GM12878 (cell line): ENCODE measurements around the gene FLT1. TPM values are rescaled to one million over a fixed set of nuclear protein-coding genes. Genes with fewer than 3 reads are reported as not detected.

Experiments
- ATAC-seq: fragments of 200-7000 bp; cut with Tn5 transposase; 3 replicates; pipeline ENCODE4 v1.9.1; 2020; ENCODE audit warnings: mild to moderate bottlenecking, moderate library complexity
- BruUV-seq: library from RNA; stranded (reverse); fragments of 400-500 nt; replicated peaks from 2 replicates; lab custom pipeline; 2021; lab: Mats Ljungman, UMichigan
- CTCF ChIA-PET: fragments of 300-600 bp; sonication (Branson Sonifier 250); formaldehyde crosslinking; extraction: SDS; loops from one replicate; lab custom pipeline; 2021; ENCODE audit warnings: inconsistent platforms; lab: Yijun Ruan, JAX
- POLR2A ChIA-PET: fragments of 350-600 bp; formaldehyde crosslinking; extraction: SDS; loops from one replicate; lab custom pipeline; 2021; ENCODE audit warnings: inconsistent platforms; lab: Charles Lee
- RAD21 ChIA-PET: fragments of 300-600 bp; sonication (Branson Sonifier 250); formaldehyde crosslinking; loops from one replicate; lab custom pipeline; 2023; ENCODE audit warnings: antibody characterized with exemption; ENCODE audit not compliant: unreplicated experiment; lab: Charles Lee
- SMC1A ChIA-PET: fragments of 300-600 bp; sonication (Branson Sonifier 250); formaldehyde crosslinking; loops from one replicate; lab custom pipeline; 2023; ENCODE audit not compliant: unreplicated experiment, uncharacterized antibody; lab: Charles Lee
- DNase-seq: peaks from one replicate; pipeline ENCODE4 v3.0.0-alpha.2; 2011; ENCODE audit warnings: low read depth, low spot score
- FAIRE-seq: peaks from 3 replicates; lab custom pipeline; 2011; peaks lifted over from hg19 to GRCh38; lab: Jason Lieb, UNC
- H2AFZ ChIP-seq: 2 replicates; pipeline ENCODE4 v1.6.0; 2011; ENCODE audit warnings: low read depth, low read length, control low read depth; ENCODE audit not compliant: control insufficient read depth
- H3K27ac ChIP-seq: 2 replicates; pipeline ENCODE4 v1.5.1; 2011; ENCODE audit warnings: control low read depth; ENCODE audit not compliant: control insufficient read depth, insufficient read depth
- H3K27me3 ChIP-seq, 2 experiments: replicated peaks in 1 of 2; 2 replicates each; pipeline versions ENCODE4 v1.6.0 to v1.6.1; 2011; ENCODE audit warnings: low read length in 1 of 2; ENCODE audit not compliant: control insufficient read depth in 2 of 2, insufficient read depth in 2 of 2
- H3K36me3 ChIP-seq, 2 experiments: 2 replicates each; pipeline ENCODE4 v1.5.1; 2011; ENCODE audit warnings: low read length in 1 of 2; ENCODE audit not compliant: control insufficient read depth in 2 of 2, insufficient read depth in 2 of 2
- H3K4me1 ChIP-seq: 2 replicates; pipeline ENCODE4 v1.6.1; 2011; ENCODE audit warnings: mild to moderate bottlenecking, low read length, moderate library complexity, mixed read lengths; ENCODE audit not compliant: control insufficient read depth, insufficient read depth
- H3K4me2 ChIP-seq: 2 replicates; pipeline ENCODE4 v1.6.0; 2011; ENCODE audit warnings: control low read depth; ENCODE audit not compliant: control insufficient read depth, insufficient read depth
- H3K4me3 ChIP-seq: fragments of 200-600 bp; sonication (generic); 2 replicates; pipeline ENCODE4 v1.5.1; 2016
- H3K79me2 ChIP-seq: 2 replicates; pipeline ENCODE4 v1.6.0; 2011; ENCODE audit warnings: low read length; ENCODE audit not compliant: control insufficient read depth, insufficient read depth
- H3K9ac ChIP-seq: 2 replicates; pipeline ENCODE4 v1.8.0; 2011; ENCODE audit warnings: low read length, control low read depth, mixed read lengths; ENCODE audit not compliant: control insufficient read depth, insufficient read depth
- H3K9me3 ChIP-seq: replicated peaks from 3 replicates; pipeline ENCODE4 v1.5.1; 2011; ENCODE audit warnings: mild to moderate bottlenecking, low read length; ENCODE audit not compliant: control insufficient read depth, insufficient read depth
- H4K20me1 ChIP-seq: 2 replicates; pipeline ENCODE4 v1.6.0; 2011; ENCODE audit not compliant: control insufficient read depth, insufficient read depth
- FOXK2 ChIP-seq: fragments of 450-650 bp; IDR thresholded peaks from 2 replicates; pipeline ENCODE4 v1.6.1; 2017; ENCODE audit warnings: mild to moderate bottlenecking, moderate library complexity
- NFYB ChIP-seq: IDR thresholded peaks from 2 replicates; pipeline ENCODE4 v1.6.1; 2011; ENCODE audit warnings: low read depth, mild to moderate bottlenecking, low read length, improper control_type of control experiment, moderate library complexity; ENCODE audit not compliant: insufficient read depth
- POLR2AphosphoS2 ChIP-seq: IDR thresholded peaks from 2 replicates; pipeline ENCODE4 v1.6.1; 2011; ENCODE audit warnings: low read depth, mild to moderate bottlenecking, low read length, improper control_type of control experiment, moderate library complexity
- SUPT20H ChIP-seq: IDR thresholded peaks from 2 replicates; pipeline ENCODE4 v1.6.1; 2011; ENCODE audit warnings: low read depth, mild to moderate bottlenecking, low read length, moderate library complexity, borderline replicate concordance; ENCODE audit not compliant: control insufficient read depth
- TCF12 ChIP-seq: IDR thresholded peaks from 2 replicates; pipeline ENCODE4 v1.6.1; 2011; ENCODE audit warnings: low read depth, mild to moderate bottlenecking, low read length
- ZZZ3 ChIP-seq: IDR thresholded peaks from 2 replicates; pipeline ENCODE4 v1.6.1; 2011; ENCODE audit warnings: low read depth; ENCODE audit not compliant: control insufficient read depth, insufficient read length
- WGBS: methylation state at CpG from one replicate; pipeline ENCODE4 v1.1.6; 2016; ENCODE audit warnings: low lambda C conversion rate; ENCODE audit not compliant: insufficient replicate concordance, insufficient coverage; ENCODE audit errors: missing lambda C conversion rate; 5-methylcytosine and 5-hydroxymethylcytosine counted together
- in situ Hi-C: fragments of 300-500 bp; cut with MboI; formaldehyde crosslinking; loops from 9 replicates; pipeline ENCODE4 v1.14.3; 2018; ENCODE audit warnings: mixed read lengths
- intact Hi-C: fragments of 100-400 bp; cut with micrococcal nuclease; formaldehyde crosslinking; loops from one replicate; pipeline ENCODE4 v1.14.2; 2022; ENCODE audit not compliant: unreplicated experiment
- polyA plus RNA-seq, 11 experiments: library from polyadenylated mRNA; depleted of rRNA in 4 of 11; unstranded in 6 of 11; stranded (reverse) in 5 of 11; fragments of >200 nt; fragmentation: Nextera tagmentation in 4 of 11; fragmentation: Illumina TruSeq in 1 of 11; extraction: Ambion mirVana in 4 of 11; extraction: Trizol in 1 of 11; gene quantifications; 1 replicate in 1 of 11; 2 replicates in 10 of 11; pipeline versions ENCODE4 v1.2.1 to v1.2.3, GENCODE V29; 2011 to 2016; ENCODE audit warnings: inconsistent platforms in 2 of 11, missing spikeins in 2 of 11, low read depth in 1 of 11
- total RNA-seq, 4 experiments: library from RNA; depleted of rRNA in 3 of 4; stranded (reverse); fragments of >200 nt in 3 of 4; fragmentation: Illumina TruSeq in 1 of 4; extraction: Trizol in 1 of 4; gene quantifications; 2 replicates each; pipeline versions ENCODE4 v1.2.1 to v1.2.3, GENCODE V29; 2013 to 2021
- TF ChIP-seq, protein P1 (sequence below): IDR thresholded peaks from 2 replicates; pipeline ENCODE4 v1.6.1; 2012; ENCODE audit warnings: improper control_type of control experiment, low read depth, low read length; ENCODE audit not compliant: insufficient replicate concordance
- TF ChIP-seq, protein P2 (sequence below): fragments of 450-650 bp; IDR thresholded peaks from 2 replicates; pipeline ENCODE4 v1.6.1; 2016; ENCODE audit warnings: mild to moderate bottlenecking, moderate library complexity, borderline replicate concordance

FLT1 gene
- total and polyA plus RNA-seq, 10 of the 15 experiments (the other 5 are each of a cell fraction or from before 2014, with no cell fraction given): 0.55 to 5.6 (median 0.84) TPM

DNA sequence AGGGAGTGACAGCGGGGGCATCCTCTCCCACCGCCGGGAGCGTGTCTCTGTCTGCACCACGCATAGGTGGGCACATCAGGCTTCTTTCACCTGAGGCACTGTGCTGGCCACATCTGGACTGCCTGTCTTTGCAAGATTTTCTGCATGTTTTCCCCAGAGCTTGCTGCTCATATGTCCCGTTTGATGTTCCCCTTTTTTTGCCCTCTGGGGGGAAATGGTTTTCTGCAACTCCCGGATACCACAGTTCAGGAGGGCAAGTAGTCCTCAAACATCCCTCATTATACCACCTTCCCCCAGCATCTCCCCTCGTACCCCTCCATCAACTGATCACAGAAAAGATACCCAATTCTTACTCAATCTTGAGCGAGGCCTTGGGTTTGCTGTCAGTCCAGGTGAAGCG, 188.6 kb downstream of the FLT1 start:
- H3K9me3 ChIP-seq: no peaks in the 10 kb centered on the region
- ChIA-PET RAD21 (no interaction called here), SMC1A (no interaction called here), POLR2A (interaction anchor here (0.5 kb wide), 1 partner anchor 182 kb away, joined by 3 read pairs; no protein-coding TSS in a partner anchor), CTCF (interaction anchor here (1.3 kb wide), 1 partner anchor 13 kb away, joined by 5 read pairs; no protein-coding TSS in a partner anchor)
- no peak overlapping the region for H3K4me3 ChIP-seq
- no peaks in the 10 kb centered on the region for H3K27me3 ChIP-seq
- H3K79me2 ChIP-seq: no peaks in the 10 kb centered on the region
- no peak overlapping the region for H3K4me2 ChIP-seq
- DNase-seq (no peak), ATAC-seq (no peak), FAIRE-seq (no peak)
- 57% methylated on average over 10 of the region's 10 CpGs for WGBS
- H3K9ac ChIP-seq: no peak overlapping the region
- no peaks in the 10 kb centered on the region for H3K4me1 ChIP-seq
- H3K27ac ChIP-seq: no peak overlapping the region
- TF ChIP-seq SUPT20H: no peak
- TF ChIP-seq FOXK2: no peak
- TF ChIP-seq POLR2AphosphoS2: no peak
- TF ChIP-seq, protein P1, sequence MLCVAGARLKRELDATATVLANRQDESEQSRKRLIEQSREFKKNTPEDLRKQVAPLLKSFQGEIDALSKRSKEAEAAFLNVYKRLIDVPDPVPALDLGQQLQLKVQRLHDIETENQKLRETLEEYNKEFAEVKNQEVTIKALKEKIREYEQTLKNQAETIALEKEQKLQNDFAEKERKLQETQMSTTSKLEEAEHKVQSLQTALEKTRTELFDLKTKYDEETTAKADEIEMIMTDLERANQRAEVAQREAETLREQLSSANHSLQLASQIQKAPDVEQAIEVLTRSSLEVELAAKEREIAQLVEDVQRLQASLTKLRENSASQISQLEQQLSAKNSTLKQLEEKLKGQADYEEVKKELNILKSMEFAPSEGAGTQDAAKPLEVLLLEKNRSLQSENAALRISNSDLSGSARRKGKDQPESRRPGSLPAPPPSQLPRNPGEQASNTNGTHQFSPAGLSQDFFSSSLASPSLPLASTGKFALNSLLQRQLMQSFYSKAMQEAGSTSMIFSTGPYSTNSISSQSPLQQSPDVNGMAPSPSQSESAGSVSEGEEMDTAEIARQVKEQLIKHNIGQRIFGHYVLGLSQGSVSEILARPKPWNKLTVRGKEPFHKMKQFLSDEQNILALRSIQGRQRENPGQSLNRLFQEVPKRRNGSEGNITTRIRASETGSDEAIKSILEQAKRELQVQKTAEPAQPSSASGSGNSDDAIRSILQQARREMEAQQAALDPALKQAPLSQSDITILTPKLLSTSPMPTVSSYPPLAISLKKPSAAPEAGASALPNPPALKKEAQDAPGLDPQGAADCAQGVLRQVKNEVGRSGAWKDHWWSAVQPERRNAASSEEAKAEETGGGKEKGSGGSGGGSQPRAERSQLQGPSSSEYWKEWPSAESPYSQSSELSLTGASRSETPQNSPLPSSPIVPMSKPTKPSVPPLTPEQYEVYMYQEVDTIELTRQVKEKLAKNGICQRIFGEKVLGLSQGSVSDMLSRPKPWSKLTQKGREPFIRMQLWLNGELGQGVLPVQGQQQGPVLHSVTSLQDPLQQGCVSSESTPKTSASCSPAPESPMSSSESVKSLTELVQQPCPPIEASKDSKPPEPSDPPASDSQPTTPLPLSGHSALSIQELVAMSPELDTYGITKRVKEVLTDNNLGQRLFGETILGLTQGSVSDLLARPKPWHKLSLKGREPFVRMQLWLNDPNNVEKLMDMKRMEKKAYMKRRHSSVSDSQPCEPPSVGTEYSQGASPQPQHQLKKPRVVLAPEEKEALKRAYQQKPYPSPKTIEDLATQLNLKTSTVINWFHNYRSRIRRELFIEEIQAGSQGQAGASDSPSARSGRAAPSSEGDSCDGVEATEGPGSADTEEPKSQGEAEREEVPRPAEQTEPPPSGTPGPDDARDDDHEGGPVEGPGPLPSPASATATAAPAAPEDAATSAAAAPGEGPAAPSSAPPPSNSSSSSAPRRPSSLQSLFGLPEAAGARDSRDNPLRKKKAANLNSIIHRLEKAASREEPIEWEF: no peak
- TF ChIP-seq ZZZ3: no peak
- TF ChIP-seq, protein P2, sequence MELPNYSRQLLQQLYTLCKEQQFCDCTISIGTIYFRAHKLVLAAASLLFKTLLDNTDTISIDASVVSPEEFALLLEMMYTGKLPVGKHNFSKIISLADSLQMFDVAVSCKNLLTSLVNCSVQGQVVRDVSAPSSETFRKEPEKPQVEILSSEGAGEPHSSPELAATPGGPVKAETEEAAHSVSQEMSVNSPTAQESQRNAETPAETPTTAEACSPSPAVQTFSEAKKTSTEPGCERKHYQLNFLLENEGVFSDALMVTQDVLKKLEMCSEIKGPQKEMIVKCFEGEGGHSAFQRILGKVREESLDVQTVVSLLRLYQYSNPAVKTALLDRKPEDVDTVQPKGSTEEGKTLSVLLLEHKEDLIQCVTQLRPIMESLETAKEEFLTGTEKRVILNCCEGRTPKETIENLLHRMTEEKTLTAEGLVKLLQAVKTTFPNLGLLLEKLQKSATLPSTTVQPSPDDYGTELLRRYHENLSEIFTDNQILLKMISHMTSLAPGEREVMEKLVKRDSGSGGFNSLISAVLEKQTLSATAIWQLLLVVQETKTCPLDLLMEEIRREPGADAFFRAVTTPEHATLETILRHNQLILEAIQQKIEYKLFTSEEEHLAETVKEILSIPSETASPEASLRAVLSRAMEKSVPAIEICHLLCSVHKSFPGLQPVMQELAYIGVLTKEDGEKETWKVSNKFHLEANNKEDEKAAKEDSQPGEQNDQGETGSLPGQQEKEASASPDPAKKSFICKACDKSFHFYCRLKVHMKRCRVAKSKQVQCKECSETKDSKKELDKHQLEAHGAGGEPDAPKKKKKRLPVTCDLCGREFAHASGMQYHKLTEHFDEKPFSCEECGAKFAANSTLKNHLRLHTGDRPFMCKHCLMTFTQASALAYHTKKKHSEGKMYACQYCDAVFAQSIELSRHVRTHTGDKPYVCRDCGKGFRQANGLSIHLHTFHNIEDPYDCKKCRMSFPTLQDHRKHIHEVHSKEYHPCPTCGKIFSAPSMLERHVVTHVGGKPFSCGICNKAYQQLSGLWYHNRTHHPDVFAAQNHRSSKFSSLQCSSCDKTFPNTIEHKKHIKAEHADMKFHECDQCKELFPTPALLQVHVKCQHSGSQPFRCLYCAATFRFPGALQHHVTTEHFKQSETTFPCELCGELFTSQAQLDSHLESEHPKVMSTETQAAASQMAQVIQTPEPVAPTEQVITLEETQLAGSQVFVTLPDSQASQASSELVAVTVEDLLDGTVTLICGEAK: no peak
- TF ChIP-seq TCF12: no peak
- no peak for TF ChIP-seq NFYB
- no peak overlapping the region for H2AFZ ChIP-seq
- intact Hi-C loops: no loop called here
- in situ Hi-C loops: loop anchor here (25.0 kb wide), 1 partner anchor 1056 kb away; no protein-coding TSS in a partner anchor
- H3K36me3 ChIP-seq: no peaks in the 10 kb centered on the region
- H4K20me1 ChIP-seq: no peaks in the 10 kb centered on the region
- BruUV-seq: no TSS peak
